Stimulated activated CD4-positive, alpha-beta T cell treated with anti-CD3 and anti-CD28 coated beads, Interleukin-4, amount 100 ng/mL, for 24 hours (primary cell): Measurements from ENCODE around the gene GOSR1.
"Not testable (repeated sequence)": the region's sequence is repeated elsewhere in the genome, so short reads cannot be mapped to it uniquely, and the experiment has no call there.

Experiments
- DNase-seq: peaks from one replicate; pipeline ENCODE4 v3.0.0-alpha.2; 2020

GOSR1 gene

GRCh38 chr17:30477083-30477773 is at the start of gene GOSR1:
TSS of gene GOSR1 (plus strand) at chr17:30477408. CDS start at chr17:30477434, 26 bp downstream.
- peak; percentile 95 for DNase-seq

GRCh38 chr17:30427611-30428010 is 49.6 kb upstream of the GOSR1 start:
- DNase-seq = no peak

GRCh38 chr17:30429155-30429554 is 48.1 kb upstream of the GOSR1 start:
- no peak for DNase-seq

DNA sequence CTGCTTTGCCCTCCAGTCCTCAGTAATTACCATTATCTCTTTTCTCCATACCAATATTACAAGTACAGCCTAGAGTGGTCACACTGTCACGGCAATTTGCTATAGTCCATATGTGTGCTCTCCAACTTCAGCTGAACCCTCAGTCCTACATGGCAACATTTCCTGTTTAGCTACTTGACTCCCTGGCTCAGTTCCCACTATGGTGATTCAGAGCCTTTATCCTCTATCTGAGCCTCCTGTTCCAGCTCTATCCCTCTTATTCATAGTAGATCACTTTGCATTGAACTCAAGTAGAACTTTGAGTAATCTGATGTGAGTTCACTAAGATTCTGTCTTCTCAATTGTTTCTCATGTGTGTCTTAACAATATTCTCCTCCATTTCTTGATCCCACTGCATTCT is 43.7 kb upstream of the GOSR1 start:
- DNase-seq = no peak

DNA sequence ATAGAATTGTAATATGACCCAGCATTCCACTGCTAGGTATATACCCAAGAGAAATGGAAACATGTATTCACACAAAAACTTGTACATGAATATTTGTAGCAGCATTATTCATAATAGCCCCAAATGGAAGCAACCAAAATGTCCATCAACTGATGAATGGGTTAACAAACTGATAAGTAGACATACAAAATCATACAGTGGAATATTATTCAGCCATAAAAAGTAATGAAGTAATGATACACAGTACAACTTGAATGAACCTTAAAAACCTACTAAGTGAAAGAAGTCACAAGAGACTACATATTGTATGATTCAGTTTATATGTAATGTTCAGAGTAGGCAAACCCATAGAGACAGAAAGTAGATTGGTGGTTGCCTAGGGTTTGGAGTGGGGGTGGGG is 40.5 kb upstream of the GOSR1 start:
- no peak for DNase-seq

DNA sequence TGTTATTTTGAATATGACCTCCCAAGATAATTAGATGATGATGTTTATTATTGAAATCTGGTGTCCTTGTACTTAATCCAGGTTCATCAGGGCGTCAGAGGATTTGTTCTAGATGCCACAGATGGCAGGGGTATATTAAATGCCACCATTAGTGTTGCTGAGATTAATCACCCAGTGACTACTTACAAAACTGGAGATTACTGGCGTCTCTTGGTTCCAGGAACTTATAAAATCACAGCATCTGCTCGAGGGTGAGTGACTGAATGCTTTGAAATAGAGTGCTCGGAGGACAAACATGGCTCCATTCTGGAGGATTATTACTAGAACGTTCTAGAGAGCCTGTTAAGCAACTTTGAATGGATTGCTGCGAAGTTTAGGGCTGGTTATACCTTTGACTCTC is 33.5 kb upstream of the GOSR1 start:
- DNase-seq = no peak

GRCh38 chr17:30446640-30447039 is 30.6 kb upstream of the GOSR1 start:
- not testable (repeated sequence) for DNase-seq

DNA sequence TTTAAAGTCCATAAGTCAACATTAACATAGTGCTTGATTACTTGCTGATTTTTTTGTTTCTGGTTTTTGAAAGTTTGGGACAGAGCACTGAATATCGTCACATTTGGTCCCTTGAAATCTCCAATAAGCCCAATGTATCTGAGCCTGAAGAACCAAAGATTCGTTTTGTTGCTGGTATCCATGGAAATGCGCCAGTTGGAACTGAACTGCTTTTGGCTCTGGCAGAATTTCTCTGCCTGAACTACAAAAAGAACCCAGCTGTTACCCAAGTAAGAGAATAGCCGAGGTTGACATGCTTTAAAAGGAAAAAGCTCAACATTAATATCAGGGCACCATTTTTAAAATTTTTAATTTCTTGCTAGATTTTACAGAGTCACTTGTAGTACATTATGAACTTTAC is 27.7 kb upstream of the GOSR1 start:
- no peak for DNase-seq

DNA sequence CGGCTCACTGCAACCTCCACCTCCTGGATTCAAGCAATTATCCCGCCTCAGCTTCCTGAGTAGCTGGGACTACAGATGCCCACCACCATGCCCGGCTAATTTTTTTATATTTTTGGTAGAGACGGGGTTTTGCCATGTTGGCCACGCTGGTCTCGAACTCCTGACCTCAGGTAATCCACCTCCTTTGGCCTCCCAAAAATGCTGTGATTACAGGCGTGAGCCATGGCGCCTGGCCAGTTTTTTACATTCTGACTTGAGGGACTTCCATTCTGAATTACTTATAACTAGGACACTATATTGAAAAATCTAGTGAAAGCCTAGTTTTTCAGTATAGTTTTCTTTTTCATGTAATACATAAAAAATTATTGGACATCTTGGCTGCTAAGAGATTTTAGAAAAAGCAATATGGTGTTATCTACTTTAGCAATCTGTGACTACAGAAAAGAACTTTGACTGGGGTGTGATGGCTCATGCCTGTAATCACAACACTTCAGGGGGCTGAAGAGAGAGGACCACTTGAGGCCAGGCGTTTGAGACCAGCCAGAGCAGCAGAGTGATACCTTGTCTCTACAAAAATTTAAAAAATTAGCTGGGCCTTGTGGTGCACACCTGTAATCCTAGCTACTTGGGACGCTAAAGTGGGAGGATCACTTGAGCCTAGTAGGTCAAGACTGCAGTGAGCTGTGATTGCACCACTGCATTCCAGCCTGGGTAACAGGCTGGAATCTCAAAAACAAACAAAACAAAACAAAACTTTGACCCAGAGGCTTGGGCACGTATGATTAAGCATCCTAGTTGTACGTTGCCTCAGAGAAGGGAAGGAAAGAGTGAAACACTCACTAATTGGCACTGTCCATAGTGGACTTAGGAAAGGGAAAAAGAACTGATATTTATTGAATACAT is 26.8 kb upstream of the GOSR1 start:
- DNase-seq = no peak

DNA sequence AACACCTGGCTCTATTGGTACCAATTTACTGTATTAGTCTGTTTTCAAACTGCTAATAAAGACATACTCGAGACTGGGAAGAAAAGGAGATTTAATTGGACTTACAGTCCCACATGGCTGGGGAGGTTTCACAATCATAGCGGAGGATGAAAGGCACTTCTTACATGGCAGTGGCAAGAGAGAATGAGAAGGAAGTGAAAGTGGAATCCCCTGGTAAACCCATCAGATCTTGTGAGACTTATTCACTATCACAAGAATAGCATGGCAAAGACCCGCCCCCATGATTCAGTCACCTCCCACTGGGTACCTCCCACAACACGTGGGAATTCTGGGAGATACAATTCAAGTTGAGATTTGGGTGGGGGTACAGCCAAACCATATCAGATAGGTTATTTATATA is 22.6 kb upstream of the GOSR1 start:
- DNase-seq = no peak

GRCh38 chr17:30458371-30458770 is 18.8 kb upstream of the GOSR1 start:
- DNase-seq = no peak

GRCh38 chr17:30458797-30459413 is 18.3 kb upstream of the GOSR1 start:
- DNase-seq = not testable (repeated sequence)

DNA sequence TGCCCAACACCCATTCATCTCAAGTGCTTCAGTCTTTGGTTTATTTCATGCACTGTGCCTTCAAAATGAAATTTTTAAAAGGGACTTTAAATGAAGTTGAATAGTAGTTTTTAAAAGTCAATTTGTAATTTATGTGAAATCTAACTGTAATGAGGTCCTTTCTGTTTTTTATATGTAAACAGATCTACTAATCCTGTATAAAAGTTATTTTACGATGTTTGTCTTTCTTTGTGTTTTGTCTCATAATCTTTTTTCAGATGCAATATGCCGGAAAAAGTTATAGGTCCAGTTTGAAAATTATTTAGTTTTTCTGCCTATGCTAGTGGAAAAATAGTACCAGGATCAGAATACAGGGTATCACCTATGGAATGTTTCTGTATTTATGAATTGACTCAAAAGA is 8.7 kb upstream of the GOSR1 start:
- DNase-seq = no peak

GRCh38 chr17:30472238-30472890 is 4.8 kb upstream of the GOSR1 start:
- no peak for DNase-seq

- DNase-seq = no peak
These were observed 2.0 kb upstream of the GOSR1 start for GRCh38 chr17:30475206-30475605.

- DNase-seq = peak; percentile 25
These were observed 504 bp upstream of the GOSR1 start for GRCh38 chr17:30476726-30477082.

DNA sequence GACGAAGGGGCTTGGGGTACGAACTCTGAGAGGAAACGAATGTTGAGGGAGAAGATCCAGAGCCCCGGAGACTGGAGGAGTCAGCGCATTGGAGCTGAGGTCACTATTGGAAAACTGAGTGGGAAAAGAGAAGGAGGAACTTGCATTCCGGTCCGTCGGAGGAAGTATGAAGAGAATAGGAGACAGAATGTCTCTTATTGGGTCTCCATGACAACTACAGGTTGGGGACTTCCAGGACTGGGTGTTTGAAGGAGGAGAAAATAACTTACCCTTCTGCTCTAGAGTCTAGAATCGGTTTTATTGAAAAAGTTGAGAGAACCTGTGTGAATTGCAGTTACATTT is 537 bp downstream of the GOSR1 start:
- peak; percentile 5 for DNase-seq

GRCh38 chr17:30482555-30482954 is 5.3 kb downstream of the GOSR1 start:
- no peak for DNase-seq

DNA sequence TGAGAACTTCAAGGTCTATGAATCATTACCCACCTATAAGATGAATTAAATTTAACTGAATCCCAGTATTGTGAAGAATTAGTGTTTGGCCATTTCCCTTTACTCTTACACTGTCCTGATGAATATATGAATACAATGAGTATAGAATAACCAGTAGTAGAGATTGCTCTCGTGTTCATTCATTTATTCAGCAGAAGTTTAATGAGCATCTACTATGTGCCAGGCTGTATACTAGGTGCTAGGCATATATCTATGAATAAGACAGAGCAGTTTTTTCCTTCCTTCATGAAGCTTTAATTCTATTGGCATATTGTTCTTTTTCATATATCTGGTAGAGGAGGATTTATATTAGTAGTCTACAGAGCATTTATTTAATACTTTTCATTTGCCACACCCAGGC is 6.0 kb downstream of the GOSR1 start:
- no peak for DNase-seq

GRCh38 chr17:30493780-30494179 is 16.6 kb downstream of the GOSR1 start:
- DNase-seq = no peak

DNA sequence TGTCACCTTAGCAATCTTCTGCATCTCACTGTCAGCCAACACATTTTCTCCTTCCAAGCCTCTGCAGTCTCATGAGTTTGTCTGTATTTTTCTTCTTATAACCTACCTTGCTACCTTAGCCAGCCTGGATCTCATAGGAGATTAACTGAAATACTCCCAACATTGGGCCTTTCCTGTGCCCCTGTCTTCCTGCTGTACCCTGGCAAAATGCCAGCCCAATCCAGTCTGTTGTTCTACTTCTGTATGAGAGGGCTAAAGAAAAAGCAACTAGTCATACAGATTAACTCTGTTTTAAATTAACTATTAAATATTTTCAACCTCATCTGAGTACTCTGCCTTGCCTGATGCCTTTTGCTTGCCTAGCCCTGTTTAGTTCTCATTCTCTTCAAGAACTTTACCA is 18.4 kb downstream of the GOSR1 start:
- DNase-seq = no peak

DNA sequence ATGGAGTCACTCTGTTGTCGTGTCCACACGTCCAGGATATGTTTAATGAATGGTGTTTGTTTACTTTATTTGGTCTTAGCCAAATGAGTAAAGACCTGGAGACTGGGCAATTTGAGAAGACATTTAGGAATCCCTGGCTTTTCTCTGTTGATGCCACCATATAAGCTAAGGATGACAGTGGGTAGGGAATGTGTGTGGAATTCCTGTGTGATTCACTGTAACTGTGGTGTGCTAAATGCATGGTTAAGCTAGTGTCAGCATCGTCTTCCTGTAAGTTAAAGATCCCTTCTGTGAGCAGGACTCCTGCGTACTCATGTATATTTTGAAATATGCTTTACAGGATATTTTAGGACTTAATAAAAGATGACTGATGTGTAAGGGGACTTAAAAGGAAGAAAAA is 26.4 kb downstream of the GOSR1 start:
- DNase-seq = no peak

- no peak for DNase-seq
These were observed 28.7 kb downstream of the GOSR1 start for GRCh38 chr17:30505868-30506417.
